Dermis microvascular lymphatic vessel endothelial cell (primary cell): ENCODE data around the gene DRAXIN. TPM values are rescaled to one million over a fixed set of nuclear protein-coding genes. Genes with fewer than 3 reads are reported as not detected.

Experiments used
- DNase-seq, 2 donors: peaks; one replicate each; pipeline versions ENCODE4 v3.0.0 to v3.0.0-alpha.2; 2010; ENCODE audit warnings: low read depth in 2 of 2
- total RNA-seq: library from RNA; depleted of rRNA; stranded (reverse); fragments of >200 nt; gene quantifications from 2 replicates; pipeline ENCODE4 v1.2.1, GENCODE V29; 2014

DRAXIN gene
- total RNA-seq, 1 donor from 2014 or later, result 0.64 TPM

- peak; percentile 74 to 90 for DNase-seq
These were observed 44.6 kb downstream of the DRAXIN start, which contains the start of gene AGTRAP for GRCh38 chr1:11735854-11736745. TSS of gene AGTRAP (plus strand) at chr1:11736136. CDS start at chr1:11736209, 73 bp downstream.

- DNase-seq, result peak; percentile 18 to 48
These were observed 45.5 kb downstream of the DRAXIN start for GRCh38 chr1:11736746-11737639.

GRCh38 chr1:11738096-11738495, 46.6 kb downstream of the DRAXIN start:
- no peak for DNase-seq

GRCh38 chr1:11738783-11739182, 47.3 kb downstream of the DRAXIN start:
- DNase-seq, result no peak

GRCh38 chr1:11740258-11741192, 49.0 kb downstream of the DRAXIN start:
- no peak for DNase-seq

GRCh38 chr1:11741482-11741881, 50.0 kb downstream of the DRAXIN start:
- DNase-seq, result no peak

- no peak for DNase-seq
These were observed 50.5 kb downstream of the DRAXIN start for GRCh38 chr1:11741919-11742558.

GRCh38 chr1:11744287-11744686, 52.8 kb downstream of the DRAXIN start:
- no peak for DNase-seq

GRCh38 chr1:11746092-11746491, 54.6 kb downstream of the DRAXIN start:
- DNase-seq, result no peak

GRCh38 chr1:11746795-11747487, 55.4 kb downstream of the DRAXIN start:
- DNase-seq, result no peak

GRCh38 chr1:11748294-11749202, 57.0 kb downstream of the DRAXIN start:
- DNase-seq, result no peak

- DNase-seq, result peak; percentile 12 to 27
These were observed 57.7 kb downstream of the DRAXIN start for GRCh38 chr1:11749203-11749689.

GRCh38 chr1:11749996-11750395, 58.5 kb downstream of the DRAXIN start:
- DNase-seq, result no peak

- no peak for DNase-seq
These were observed 59.6 kb downstream of the DRAXIN start for GRCh38 chr1:11751087-11751486.

- no peak for DNase-seq
These were observed 61.0 kb downstream of the DRAXIN start for GRCh38 chr1:11752359-11753088.

GRCh38 chr1:11753555-11754208, 62.2 kb downstream of the DRAXIN start:
- no peak for DNase-seq

- no peak for DNase-seq
These were observed 65.5 kb downstream of the DRAXIN start for GRCh38 chr1:11757047-11757446.
